Activated CD4-positive, CD25-positive, alpha-beta regulatory T cell treated with anti-CD3 and anti-CD28 coated beads, Interleukin-2, amount 50 U/mL, for 24 hours (primary cell): ENCODE data around the gene SLC18A3.

Experiments used
- ATAC-seq, 2 donors: fragments of 150-1000 bp; cut with Tn5 transposase; one replicate each; pipeline ENCODE4 v1.10.0; 2021; ENCODE audit warnings: mild to moderate bottlenecking in 1 of 2, moderate library complexity in 1 of 2

Gene SLC18A3

DNA sequence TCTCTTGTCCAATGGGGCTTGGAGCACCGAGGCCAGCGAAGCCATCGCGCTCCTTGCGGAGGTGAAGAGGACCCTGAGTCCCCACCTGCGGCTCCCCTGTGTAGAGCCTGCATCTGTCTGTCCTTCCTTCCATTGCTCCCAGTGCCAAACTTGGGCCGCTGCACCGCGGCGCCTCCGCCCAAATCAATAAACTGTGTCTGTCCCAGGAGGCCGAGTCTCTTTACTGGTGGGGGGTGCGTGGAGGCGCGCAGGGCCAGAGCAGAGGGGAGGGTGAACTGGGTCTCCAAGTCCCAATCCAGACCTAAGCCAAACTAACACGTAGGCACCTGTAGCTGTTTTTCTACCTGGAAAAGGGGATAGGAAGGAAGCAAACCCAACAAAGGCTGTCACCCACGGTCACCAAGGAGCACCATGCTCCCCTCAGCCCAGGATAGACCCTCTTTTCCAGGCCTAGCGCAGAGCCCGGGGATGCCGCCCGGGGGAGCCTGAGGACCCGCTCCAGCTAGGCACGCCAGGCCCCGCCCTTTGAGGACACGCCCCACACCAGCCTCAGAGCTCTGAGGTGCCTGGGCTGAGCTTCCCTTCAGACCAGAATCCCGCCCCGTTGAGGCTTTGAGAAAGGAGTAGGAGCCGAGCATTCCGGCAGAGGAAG lies 2.5 kb downstream of the SLC18A3 start:
- no peak for ATAC-seq

- no peak for ATAC-seq
These were observed 3.2 kb downstream of the SLC18A3 start for GRCh38 chr10:49613165-49613881.

DNA sequence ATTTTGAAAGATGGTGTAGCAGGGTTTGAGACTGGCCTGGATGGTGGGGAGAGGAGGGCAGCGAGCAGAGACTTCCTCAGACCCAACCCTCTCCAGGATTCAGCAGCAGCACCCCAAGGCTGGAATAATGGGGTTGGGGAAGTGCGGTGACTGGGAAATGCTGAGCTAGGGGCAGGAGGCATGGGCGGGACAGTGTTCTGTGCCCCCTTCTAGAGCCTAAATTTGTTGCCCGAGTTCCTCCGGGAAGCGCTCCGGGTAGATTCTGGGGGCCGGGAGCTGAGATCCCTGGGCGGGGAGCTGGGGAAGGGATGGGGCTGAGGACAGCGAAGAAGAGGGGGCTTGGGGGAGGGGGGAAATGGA lies 3.8 kb downstream of the SLC18A3 start, which contains the start of gene CHAT:
Gene CHAT, plus strand, starts transcription at position 156 of the 360 bp plus-strand sequence. Its CDS starts 153 bp downstream, at position 309.
- no peak for ATAC-seq

- ATAC-seq: no peak
These were observed 4.4 kb downstream of the SLC18A3 start for GRCh38 chr10:49614242-49615198.

GRCh38 chr10:49615213-49615612 lies 5.1 kb downstream of the SLC18A3 start:
- no peak for ATAC-seq

DNA sequence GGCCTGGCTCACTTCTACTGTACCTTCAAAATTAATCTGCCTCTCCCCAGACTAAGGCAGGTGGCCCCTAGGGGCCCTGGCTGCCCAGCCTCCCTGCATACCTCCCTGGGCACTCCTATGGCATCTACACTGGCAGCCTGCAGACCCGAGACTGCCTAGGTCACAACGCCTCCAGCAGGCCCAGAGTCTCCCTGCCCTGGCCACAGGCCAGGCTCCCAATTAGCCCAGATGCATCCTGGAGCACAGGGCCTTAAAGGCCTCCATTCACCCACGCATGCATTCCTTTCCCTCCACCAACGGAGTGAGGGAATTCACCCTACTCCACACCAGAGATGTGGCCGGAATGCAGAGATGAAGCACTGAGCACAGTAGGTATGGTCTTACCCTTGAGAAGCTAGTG lies 5.6 kb downstream of the SLC18A3 start:
- no peak for ATAC-seq

DNA sequence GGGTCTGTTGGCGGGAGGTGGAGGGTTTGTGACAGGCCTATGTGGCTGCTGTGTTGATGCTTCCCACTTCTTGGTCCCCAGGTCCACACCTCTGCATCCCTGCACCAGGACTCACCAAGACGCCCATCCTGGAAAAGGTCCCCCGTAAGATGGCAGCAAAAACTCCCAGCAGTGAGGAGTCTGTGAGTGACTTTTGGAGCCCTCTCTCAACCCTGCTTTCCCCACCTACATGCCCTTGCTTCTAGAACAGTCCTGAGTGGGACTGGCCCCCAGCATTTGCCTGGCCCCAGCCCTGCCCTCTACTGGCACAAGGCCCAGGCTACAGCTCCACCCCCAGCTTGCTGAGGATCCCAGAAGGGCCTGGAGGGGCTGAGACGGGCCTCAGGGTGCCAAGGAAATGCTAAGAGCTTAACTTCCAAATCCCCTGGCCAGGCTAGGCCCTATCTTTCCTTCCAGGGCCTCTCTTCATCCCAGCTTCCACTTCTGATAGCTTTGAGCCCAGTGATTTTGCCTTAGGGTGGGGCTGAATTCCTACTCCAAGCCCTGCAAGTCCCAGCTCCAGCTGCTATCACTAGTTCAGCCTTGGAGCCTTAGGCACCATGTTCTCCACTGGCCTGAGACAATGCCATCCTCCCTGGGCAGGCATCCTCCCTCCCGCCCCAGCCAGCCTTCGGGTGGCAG lies 6.5 kb downstream of the SLC18A3 start:
- no peak for ATAC-seq

DNA sequence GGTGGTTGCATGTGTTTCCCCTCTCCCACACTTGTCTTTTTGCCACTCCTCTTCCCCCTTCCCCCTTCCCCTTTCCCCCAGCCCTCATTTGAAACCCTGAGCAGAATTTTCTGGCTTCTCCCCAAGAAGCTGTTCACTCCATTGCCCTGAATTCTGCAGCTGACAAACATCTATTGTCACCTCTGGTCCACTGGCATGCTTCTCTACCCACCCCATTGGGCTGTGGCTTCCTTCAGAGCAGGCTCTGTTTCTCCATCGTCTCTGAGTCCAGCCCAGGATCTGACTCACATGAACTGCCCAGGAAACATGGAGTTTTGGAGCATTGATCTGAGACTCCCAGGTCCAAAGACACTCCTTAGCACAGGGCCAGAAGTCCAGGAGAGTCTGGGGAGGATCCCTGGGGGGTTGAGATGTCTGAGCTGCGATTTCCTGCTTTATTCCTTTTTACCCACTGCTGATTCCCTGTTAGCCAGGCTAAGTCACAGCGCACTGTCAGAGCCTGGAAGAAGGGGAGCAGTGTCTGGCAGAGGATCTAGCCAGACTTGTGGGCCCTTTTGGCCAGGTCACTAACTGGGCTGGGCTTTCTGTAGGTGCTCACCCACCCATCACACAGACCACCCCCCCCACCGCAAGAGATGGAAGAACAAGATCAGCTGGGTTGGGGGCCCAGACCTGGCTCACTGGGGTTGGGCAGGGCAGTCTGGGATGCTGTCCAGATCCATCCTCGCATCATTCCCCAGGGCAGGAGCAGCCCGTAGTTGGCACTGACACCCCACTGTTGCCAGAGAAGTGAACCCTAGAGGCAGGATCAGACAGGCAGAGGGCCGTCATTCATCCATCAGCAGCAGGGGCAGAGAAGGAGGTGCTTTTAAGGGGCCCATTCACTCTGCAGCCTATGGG lies 7.3 kb downstream of the SLC18A3 start:
- no peak for ATAC-seq

DNA sequence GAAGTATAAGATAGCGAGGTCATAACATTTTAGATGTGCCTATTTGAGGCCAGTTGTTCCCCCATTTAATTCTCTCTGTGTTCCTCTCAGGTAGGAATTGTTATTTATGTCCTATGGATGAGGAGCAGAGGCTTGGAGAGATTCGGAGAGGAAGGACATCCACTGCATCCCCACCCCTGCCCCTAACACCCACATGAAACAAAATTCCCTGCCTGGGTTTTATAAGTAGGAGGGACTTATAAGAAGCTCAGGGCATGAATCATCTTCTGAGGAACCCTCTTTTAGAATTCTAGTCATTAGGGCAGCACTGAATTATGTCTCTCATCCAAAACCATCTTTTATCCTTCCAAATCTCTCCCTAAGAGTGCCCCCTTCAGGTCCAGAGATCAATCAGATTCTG lies 8.7 kb downstream of the SLC18A3 start:
- ATAC-seq: no peak

DNA sequence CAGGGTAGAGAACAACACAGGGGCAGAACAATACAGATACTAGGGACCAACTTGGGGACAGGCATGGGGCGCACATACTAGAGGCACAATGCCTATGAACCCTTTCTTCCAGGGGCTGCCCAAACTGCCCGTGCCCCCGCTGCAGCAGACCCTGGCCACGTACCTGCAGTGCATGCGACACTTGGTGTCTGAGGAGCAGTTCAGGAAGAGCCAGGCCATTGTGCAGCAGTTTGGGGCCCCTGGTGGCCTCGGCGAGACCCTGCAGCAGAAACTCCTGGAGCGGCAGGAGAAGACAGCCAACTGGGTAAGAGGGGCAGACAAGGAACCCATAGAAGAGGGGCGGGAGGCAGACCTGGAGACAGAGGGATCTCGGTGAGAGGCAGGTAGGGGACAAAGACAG lies 9.5 kb downstream of the SLC18A3 start:
- no peak for ATAC-seq

- ATAC-seq: no peak
These were observed 10.2 kb downstream of the SLC18A3 start for GRCh38 chr10:49620286-49620810.

DNA sequence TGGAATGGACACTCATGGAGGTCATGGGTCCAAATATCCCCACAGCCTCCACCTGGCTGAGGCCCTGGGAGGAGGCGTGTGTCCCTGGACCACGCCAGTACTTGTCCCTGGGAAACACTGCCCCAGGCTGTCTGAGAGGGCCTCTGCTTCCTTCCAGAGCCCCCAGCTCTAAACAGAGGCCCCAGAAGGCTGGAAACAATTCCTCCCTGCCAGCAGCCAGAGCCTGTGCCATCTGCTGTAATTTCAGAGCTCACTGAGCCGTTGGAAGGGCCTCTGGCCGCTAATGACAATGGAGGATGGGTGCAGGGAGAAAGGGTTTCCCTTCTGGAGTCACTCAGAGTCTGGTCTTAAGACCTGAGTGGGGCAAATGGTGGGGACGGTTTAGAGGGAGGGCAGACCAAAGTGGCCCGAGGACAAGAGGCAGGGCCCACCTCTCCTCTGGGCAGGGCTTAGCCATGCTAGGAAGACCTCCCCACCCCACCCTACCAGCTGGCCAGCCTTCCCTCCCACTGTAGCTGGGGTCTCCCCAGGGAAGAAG lies 10.8 kb downstream of the SLC18A3 start:
- no peak for ATAC-seq

DNA sequence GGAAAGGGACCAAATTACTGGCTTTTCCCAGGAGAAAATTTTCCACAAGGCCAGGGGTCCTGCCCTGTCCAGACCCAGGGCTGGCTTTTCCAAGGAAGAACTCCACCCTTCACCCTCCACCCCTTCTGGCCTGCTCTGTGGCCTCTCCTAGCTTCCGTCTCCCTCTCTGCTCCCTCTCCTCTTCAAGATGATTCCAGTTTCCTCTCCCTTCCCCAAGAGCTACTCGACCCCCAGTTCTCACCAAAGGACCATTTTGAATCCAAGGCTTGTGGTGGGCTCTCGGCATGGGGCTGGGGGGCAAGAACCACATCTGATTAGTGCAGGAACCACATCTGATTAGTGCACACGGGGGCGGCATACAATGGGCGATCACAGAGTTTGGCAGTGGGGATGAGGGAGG lies 11.5 kb downstream of the SLC18A3 start:
- no peak for ATAC-seq

DNA sequence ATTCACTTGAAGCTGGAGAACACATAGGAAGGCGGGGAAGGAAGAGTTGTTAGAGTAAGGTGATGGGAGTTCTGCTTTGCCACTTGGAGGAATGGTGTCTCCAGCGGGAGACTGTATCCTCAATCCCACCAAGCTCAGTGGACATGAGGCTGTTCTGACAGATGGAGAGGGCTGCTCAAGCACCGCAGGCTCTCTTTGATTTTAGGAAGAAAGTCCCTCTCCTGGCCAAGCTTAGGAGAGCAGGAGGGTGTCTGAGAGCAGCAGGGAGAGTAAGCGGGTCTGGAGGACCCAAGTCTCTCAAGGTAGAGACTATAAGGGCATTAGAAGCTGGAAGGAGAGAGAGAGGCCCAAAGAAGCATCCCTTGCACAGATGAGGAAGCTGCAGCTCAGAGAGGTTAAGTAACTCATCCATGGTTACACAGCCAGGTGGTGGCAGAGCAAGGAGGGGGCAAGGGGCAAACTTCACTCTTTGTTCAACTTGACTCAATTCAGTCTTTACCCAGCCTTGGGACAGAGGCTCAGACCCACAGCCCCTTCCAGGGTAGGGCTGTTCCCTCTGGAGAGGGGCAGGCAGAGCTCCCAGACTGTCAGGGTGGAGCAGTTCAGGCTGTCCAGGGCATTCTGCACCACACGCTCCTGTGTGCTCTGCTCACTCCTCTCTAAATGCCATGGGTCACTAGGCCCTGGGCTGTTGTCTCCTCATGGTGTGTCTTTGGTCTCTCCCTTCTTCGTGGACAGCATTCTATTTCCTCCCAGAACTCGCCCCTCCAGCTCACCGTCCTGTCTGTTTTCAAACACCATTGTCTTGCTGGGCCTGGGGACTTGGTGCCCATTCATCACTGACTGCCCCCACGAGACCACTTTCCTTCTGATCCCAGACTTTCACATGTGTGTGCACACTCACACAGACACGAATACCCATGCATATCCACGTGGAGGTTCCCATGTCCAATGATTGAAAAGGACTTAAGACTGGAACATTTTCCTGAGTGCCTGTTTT lies 12.6 kb downstream of the SLC18A3 start:
- ATAC-seq: no peak

GRCh38 chr10:49624629-49625028 lies 14.5 kb downstream of the SLC18A3 start:
- no peak for ATAC-seq

DNA sequence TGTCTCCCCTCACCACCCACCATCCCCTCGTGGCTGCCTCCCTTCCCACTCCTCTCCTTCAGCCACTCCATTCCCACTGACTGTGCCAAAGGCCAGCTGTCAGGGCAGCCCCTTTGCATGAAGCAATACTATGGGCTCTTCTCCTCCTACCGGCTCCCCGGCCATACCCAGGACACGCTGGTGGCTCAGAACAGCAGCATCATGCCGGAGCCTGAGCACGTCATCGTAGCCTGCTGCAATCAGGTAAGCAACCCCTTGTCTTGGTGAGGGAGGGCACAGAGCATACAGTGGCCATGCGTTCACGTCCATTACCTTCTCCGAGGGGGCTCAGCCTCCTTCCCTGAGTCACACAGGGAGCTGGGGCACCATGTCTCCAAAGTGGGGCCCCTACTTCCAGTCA lies 15.3 kb downstream of the SLC18A3 start:
- no peak for ATAC-seq

GRCh38 chr10:49627038-49627437 lies 16.9 kb downstream of the SLC18A3 start:
- ATAC-seq: no peak

- ATAC-seq: no peak
These were observed 17.6 kb downstream of the SLC18A3 start for GRCh38 chr10:49627644-49628247.

- no peak for ATAC-seq
These were observed 18.5 kb downstream of the SLC18A3 start for GRCh38 chr10:49628599-49628998.
